GM18873 (cell line): Measurements from ENCODE around the gene EXOC4.
A peak's percentile ranks its signal among the peaks of the same experiment; 100 is the strongest.

Source experiments
- ATAC-seq: cut with Tn5 transposase; IDR thresholded peaks from one replicate; pipeline ENCODE4 v1.9.1; 2021; ENCODE audit warnings: mild to moderate bottlenecking, moderate library complexity, moderate number of reproducible peaks; ENCODE audit not compliant: unreplicated experiment, low FRiP score

EXOC4 gene

DNA sequence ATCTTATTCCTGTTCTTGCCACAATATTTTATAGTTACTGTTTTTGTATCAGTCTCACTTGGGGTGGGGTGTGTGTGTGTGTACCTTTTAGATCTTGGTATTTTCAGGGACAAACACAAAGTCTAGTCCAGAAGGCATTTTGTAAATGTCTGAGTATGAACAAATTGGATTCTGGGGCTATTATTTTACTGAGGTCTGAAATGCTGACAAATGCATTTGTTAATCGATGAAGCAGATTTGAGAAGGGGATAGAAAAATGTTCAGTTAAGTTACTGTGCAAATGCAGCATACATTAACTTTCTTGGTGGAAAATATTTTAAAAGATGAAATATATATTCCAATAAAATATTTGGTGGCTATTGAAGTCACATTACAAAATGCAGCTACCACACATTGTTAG is 267.4 kb downstream of the EXOC4 start:
- no peak for ATAC-seq

DNA sequence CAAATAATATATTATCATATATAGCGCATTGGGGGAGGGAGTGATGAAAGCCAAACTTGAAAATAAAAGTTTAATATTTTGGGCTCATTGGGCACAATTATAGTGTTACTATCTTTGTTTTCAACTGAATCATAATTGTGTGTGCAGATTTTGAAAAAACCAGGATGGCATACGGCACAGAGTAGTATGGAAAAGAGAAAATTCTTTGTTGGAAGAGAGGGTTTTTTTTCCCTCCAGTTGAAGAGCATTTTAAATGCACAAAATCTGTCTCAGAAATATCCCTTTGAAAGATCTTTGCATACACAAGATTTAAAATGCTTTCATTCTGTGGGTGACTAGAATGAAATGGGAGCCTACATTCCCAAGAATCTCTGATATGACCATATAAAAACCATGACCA is 269.6 kb downstream of the EXOC4 start:
- no peak for ATAC-seq

DNA sequence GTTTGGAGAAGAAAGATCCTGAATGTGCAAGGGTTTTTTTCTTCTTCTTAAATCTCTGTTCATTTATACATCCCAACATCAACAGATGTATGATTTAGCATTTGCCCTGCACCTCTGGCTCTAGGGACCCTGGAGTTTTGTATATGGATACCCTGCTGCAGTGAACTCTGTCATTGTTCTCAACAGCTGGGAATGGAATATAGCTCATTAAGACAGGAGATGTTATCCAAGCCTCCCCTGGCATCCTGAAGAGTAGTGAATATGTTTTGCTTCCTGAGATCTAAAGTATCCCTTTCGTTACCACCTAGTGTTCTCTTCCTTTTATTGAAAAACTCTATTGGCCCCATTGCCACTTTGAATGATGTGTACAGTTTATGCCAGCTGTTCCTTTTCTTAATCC is 275.9 kb downstream of the EXOC4 start:
- no peak for ATAC-seq

DNA sequence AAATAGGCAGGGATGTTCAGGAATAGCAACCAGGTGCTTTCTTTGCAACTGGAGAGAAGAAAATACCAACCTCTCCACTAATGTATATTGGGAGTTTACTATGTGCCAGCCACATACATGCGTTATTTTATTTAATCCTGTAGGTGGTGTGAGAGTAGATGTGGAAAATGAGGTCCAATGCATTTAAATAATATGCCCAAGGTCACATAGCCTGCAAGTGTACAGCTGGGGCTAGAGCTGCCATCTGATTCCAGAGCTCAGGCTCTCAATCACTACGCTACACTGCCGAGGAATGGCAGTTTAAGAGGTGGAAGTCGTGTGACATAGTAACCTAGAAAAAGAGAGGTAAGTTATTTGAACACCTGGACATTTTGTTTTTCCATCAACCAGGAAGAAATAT is 277.0 kb downstream of the EXOC4 start:
- ATAC-seq = no peak

DNA sequence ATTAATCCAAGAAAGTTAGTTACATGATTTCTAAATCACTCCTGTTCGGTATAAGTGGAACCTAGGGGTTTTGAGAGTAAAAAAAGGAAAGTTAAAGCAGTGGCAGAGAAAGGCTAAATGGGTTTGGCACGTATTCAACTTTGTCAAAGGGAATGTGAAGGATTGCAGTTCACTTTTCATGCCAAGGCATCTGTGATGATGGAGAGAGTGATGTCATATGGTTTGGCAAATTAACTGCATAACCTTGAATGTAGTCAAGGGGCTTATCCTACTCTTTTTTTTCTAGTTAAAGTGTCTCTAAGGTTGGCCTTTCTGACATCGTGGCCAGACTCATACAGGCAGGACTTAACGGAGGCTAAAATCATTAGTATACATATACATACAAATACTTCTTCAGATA is 277.8 kb downstream of the EXOC4 start:
- no peak for ATAC-seq

DNA sequence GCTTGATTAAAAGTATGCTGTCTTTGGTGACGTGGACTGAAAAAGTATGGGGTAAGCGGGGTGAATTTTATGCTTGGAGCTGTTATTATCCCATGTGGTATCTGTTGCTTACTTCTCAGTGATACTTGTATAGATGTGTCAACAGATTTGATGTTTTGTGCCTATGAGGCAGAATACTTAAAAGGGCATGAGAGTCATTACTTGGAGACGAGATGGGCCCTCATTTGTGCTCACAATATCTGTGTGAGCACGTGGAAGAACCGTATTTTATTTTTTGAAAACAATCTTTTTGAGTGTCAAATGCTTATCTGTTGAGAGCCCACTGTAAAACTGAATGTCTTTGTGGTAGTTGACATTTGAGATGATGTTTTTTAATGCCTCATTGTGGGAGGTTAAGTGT is 281.9 kb downstream of the EXOC4 start:
- ATAC-seq = no peak

DNA sequence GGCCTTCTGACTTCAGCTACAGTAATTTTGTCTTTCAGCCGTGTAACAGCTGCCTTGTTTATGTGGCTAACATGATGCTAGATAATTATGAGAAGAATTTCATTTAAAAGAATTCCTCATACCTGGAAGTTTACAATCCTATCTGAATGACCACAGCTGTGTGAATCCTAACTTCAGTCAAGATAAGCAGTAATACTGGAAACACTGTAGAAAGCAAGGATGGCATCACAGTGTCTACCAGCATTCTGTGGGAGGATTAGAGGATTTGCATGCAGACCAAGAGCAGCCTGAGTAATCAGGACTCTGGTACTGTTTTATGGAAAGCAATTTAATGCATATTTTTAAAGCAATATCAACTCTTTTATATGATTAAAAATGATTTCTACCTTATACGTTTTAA is 282.4 kb downstream of the EXOC4 start:
- no peak for ATAC-seq

DNA sequence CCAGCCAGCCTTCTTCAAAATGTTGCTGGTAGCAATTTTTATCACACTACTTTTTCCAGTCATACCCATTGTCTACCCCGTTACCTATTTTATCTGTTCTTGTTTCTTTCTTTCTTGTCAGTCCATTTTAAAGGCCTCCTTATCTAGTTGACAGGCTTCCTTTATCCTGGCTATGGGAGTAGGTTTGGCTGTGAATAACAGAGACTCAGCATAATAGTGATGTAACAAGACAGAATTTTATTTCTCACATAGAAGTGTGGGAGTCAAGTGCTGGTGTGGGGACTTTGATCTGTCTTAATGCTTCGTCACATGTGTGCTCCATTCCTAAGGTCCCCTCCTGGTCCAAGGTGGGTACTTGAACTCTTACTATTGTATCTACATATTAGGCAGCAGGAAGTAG is 283.6 kb downstream of the EXOC4 start:
- ATAC-seq = no peak

DNA sequence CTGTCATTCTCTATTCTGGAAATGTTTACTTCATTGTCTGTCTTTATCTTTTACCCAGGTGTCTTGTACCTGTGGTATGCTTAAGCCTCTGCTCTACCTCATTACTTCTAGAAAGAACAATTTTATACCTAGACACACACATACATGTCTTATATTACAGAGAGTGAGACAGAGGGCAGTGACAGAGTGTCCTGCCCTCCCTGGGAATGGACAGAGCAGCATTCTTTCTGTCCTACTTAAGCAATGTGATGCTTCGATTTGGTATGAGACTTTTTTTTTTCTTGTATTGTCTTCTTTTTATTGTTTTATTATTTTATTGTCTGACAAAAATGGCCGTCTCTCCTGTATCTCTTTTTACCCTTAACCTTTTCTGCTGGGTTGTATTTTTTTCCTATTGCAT is 286.1 kb downstream of the EXOC4 start:
- no peak for ATAC-seq

DNA sequence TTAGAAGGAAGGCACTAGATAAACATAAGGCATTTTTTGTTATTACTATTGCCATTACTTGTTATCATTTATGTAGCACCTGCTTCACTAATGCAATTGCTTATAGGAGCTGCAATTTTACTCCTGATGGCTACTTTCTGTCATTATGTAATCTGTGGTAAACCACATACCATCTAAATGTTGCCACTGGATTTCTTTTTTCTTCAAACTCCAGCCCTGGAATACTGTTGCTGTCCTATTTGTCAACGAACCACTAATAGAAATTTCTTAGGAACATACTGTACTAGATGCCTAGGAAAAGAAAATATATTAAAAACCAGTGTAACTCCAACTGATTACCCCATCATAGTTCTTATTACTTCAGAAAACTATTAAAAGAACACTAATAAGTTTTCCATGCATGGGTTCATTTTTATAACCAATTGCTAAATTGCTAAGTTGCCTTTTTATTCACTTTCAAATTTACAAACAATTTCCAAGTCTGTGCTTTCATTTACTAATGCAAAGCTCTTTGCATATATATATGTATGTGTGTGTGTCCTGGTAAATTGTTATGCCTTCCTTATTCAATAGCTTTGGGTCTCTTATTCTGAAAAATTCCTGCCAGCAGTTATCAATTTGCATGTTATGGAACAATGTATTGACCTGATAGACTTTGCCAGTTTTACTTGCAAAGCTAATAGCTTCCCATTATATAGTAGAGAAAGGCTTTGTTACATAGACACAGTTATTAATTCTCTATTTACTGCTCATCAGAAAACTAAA is 287.4 kb downstream of the EXOC4 start:
- ATAC-seq = no peak

DNA sequence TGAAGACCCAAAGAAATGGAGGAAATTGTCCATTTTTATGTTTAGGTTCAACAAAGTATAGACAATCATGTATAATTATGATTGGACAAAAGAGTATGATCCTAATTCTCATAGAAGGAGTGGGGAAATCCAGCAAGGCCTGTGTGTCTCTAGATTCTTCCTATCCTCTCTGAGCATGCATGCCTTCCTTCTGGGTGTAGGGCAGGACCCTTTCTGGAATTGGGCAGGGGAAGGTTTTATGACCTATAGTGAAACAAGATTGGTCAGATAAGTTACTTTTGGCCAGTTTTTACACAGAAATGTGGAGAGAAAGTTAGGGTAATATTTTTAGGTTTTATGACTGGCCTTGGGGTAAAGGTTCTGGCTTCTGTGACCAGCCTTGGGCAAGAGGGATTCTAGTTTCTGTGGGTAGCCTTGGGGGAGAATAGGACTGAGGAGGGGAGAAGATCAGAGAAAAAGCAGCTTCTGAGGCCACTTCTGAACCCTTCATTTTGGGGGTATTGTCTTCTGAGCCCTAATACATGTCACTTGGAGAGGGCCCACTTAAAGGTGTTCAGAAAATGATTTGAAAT is 289.4 kb downstream of the EXOC4 start:
- no peak for ATAC-seq

DNA sequence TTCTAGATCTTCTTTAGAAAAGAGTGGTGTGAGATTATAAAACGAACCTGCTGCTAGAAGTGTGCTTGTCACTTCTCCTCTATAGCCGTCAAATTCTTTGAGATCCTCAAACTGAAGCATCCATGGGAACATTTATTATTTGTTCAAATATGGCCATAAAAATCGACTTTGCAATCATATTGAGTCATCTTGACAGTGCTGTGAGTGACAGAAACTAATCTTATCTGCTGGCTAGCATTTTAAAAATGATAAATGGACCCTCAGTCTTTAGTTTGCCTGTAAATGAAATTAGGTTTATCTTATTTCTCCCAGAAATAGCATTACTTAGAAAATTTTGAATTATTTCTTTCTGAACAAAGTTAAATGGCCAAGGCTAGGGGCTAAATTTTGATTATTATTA is 290.8 kb downstream of the EXOC4 start:
- no peak for ATAC-seq

DNA sequence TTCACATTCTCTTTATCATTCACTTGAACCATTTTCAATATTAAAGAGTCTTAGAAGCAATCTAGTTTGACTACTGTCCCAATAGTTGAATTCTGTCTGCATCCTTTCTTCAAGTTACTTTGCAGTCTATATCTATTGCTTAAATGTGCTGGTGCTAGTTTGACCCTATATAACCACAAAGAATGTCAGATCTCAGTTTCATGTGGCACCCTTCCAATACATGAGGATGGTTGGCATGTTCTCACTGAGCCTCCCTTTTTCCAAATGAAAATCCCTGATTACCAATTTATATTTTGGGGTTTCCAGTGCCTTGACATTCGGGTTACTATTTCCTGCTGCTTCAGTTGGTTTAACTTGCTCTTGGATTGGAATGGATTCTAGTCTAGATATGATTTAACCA is 292.7 kb downstream of the EXOC4 start:
- ATAC-seq = no peak

DNA sequence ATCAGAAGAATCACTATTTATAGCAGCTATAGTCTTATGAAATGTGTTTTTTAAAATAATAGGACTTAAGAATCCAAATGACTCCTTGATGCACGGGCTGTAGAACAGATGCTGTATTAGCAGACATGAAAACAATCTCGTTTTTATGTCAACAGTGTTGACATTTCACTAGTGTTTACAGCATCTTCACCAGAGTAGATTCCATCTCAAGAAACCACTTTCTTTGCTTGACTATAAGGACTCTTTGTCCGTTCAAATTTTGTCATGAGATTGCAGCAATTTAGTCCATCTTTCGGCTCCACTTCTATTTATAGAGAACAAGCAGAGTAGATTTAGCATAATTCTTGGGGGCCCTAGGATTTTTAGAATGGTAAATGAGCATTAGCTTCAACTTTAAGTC is 295.1 kb downstream of the EXOC4 start:
- ATAC-seq = no peak

DNA sequence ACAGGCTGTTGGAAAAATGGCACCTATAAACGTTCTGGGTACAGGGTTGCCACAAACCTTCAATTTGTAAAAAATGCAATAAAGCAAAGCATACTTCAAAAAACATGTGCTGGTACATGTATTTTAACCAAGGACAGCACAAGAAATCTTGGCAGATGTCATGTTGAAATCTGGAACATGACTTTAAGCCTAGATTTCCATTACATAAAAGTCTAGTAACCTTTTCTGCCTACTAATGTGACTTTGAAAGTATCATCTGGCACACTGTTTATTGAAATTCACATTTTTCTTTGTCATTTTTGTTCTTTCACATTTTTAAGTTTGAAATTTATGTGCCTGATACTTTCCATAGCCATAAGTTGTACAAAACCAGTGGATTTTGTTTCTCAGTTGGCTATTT is 296.8 kb downstream of the EXOC4 start:
- no peak for ATAC-seq

DNA sequence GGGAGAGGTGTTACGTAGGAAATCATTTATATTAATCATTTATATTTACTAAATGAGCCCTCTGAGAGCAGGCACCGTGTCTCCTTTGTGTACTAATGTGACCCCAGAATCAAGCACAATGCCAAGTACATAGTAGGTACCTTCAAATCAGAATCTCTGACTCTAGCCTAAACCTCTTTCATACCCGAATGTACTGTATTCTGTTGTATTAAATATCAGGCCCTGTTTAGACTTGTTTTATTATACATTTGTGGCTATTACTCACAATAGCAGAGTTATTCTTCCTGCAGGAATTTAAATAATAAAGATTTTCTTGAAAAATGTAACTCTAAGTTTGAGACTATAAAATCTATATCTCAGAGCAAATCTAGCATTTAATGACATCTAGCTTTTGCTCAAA is 297.3 kb downstream of the EXOC4 start:
- no peak for ATAC-seq

DNA sequence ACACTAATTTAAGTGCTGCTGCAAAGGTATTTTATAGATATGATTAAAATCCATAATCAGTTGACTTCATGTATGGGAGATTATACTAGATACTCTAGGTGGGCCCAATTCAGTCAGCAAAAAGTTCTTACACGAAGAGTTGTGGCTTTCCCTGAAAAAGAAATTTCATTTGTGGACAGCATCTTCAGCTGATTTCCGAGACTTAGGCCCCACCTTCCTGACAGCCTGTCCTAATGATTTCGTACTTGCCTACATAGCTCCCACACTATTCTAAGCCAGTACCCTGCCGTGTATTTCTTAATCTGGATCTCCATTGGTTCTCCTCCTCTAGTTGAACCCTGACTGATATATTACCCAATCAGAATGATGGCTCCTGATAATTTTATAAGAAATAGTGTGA is 297.9 kb downstream of the EXOC4 start:
- no peak for ATAC-seq

DNA sequence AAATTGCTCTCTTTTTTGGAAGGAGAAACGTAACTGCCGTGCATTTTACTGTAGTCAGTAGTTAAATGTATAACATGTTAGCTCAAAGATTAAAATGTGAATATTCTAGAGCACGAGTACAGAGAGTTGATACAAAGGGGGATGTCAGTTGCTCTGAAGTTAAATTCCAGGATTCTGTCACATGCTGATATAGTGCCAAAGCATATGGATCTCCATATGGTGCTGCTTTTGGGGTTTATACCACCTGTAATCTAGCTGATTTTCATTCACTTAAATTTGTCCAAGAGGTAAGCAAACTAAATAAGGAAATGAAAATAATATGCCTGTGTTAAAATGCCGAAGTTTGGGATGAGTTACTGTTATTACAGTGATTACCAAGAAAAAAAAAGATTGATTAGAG is 298.6 kb downstream of the EXOC4 start:
- no peak for ATAC-seq

DNA sequence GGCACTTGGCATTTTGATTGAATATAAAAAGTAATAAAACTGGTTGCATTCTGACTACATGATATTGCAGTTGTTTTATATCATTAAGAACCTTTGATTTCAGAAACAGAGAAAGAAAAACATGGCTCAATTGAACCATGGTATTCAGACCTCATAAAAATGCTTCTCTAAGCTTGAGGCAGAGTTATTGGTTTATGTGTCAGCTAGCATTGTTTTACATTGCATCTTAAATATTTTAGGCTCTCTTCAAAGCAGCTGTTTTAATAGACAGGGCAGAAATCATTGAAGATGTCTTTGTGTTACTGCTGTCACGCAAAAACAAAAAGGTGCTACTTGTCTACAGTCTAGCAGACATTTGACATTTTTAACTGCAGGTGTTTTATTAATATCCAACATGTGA is 299.2 kb downstream of the EXOC4 start:
- ATAC-seq = no peak

DNA sequence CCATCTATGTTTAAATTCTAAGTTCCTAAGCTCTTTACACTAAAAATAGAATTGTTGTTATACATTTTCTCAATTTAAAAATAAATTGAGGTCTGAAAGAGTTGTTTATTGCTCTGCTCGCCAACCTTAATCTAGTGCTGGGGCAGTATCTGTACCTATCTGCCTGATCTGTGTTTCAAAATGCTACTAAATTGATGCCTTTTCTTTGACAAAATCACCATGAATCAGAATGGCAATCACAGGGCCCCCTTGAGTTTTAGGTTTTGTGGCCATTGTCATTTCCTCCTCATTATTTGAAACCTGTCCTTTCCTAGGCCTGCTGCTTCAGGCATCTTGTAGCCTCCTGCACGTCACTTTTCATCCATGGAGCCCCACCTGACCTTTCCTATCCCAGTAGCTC is 301.5 kb downstream of the EXOC4 start:
- no peak for ATAC-seq

DNA sequence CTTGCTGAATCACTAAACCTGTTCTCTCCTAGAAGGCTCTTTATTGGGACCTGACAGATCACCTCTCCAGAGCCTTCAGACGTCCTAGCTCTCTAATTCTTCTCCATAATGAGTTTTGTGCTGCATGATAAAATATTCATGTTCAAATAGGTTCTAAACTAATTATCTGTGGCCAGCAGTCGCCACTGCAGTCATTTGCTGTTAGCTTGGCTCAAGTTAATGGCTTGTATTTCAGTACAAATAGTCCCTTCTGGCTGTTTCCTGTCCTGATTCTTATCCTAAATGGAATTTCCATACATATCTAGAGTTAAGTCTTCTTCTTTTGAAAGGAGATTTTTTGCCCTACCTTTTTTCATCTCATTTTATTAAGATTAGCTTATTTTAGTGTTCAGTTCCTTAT is 303.2 kb downstream of the EXOC4 start:
- ATAC-seq = no peak

DNA sequence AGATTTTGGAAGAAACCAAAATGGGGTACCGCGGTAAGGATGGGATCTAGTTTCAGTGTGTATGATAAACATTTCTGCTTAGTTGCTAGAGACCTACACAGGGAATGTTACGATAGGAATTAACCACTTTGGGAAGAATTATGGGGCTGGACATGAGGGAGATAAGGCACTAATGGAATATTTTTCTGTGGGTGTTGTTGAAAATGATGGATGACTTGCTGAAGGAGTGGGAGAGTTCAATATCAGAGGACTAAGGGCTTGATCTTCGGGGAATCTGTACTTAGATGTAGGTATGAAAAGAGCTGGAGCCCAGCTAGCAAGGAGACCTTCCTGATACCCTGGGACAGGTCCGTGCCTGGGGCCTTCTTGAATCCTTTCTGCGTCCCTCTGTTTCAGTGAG is 303.7 kb downstream of the EXOC4 start:
- ATAC-seq = no peak

DNA sequence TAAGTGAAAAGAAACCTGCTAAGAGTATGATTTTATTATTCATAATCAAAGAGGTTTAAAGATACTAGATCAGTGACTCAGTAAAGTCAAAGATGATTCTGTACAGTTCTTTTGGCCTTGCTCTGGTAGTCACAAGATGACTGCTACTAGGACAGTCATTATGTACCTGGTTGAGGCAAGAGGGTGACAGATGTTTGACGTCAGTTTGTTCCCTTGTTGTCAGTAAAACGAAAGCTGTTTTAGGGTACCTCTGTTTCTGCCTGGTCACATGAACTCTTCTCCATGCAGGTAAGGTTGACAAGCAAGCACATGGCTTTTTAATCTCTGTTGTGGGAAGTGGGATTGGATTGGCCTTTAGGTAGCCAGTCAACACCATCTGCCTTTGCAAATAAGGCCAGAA is 308.0 kb downstream of the EXOC4 start:
- ATAC-seq = peak; percentile 62
